A549 (cell line): ENCODE results near the gene ENTREP3.

Experiments
- CHD2 ChIP-seq: fragments of 150-350 bp; IDR thresholded peaks from 2 replicates; pipeline ENCODE4 v1.6.1; 2014; ENCODE audit warnings: low read length; ENCODE audit not compliant: partially characterized antibody
- HMGXB4 ChIP-seq: fragments of 250-450 bp; sonication (Bioruptor Pico); IDR thresholded peaks from 2 replicates; pipeline ENCODE4 v1.5.0; 2021; ENCODE audit warnings: mild to moderate bottlenecking, moderate library complexity, borderline replicate concordance
- MAX ChIP-seq: IDR thresholded peaks from 2 replicates; pipeline ENCODE4 v1.6.1; 2012
- POLR2A ChIP-seq: IDR thresholded peaks from 2 replicates; pipeline ENCODE4 v1.6.1; 2012; ENCODE audit warnings: mild to moderate bottlenecking, low read length
- RCOR1 ChIP-seq: fragments of 150-350 bp; IDR thresholded peaks from 2 replicates; pipeline ENCODE4 v1.6.1; 2014; ENCODE audit warnings: antibody characterized with exemption, low read length, low read depth
- TF ChIP-seq, protein P1 (sequence below): fragments of >200 bp; sonication (Bioruptor Twin); formaldehyde crosslinking; IDR thresholded peaks from 3 replicates; pipeline ENCODE4 v1.5.1; 2016
- TF ChIP-seq, protein P2 (sequence below): fragments of 200-600 bp; sonication (generic); IDR thresholded peaks from 2 replicates; pipeline ENCODE4 v1.6.1; 2016; ENCODE audit warnings: antibody characterized with exemption, mild to moderate bottlenecking, moderate library complexity
- TF ChIP-seq, protein P3 (sequence below): fragments of >200 bp; sonication (Bioruptor Twin); formaldehyde crosslinking; IDR thresholded peaks from 3 replicates; pipeline ENCODE4 v1.6.1; 2016

DNA sequence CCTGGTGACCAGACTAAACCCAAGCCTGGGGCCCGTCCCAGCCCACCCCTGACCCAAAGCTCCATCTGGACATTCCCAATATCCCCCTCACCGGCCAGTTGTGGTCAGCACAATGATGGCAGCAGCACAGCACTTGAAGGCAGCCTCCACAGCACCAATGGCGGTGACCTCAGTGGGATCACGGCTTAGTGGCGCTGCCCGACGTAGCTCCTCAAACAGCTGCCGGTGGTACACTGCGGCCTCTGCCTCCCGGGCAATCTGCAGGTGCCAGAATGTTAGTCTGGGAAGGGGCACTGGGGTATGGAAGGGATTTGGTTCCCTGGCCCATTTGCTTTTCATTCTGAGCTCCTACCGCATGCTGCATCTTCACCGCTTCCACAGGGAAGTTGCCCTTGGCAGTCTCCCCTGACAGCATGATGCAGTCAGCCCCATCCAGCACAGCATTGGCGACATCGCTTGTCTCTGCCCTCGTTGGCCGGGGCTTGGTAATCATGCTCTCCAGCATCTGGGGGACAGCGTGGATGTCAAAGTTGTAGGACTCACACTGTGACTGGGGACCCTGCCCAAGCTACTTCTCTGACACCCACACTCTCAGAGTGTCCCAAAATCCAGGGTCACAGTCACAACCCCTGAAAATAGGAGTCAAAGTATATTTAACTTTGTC is 37.9 kb upstream of the ENTREP3 start:
- TF ChIP-seq, protein P1, sequence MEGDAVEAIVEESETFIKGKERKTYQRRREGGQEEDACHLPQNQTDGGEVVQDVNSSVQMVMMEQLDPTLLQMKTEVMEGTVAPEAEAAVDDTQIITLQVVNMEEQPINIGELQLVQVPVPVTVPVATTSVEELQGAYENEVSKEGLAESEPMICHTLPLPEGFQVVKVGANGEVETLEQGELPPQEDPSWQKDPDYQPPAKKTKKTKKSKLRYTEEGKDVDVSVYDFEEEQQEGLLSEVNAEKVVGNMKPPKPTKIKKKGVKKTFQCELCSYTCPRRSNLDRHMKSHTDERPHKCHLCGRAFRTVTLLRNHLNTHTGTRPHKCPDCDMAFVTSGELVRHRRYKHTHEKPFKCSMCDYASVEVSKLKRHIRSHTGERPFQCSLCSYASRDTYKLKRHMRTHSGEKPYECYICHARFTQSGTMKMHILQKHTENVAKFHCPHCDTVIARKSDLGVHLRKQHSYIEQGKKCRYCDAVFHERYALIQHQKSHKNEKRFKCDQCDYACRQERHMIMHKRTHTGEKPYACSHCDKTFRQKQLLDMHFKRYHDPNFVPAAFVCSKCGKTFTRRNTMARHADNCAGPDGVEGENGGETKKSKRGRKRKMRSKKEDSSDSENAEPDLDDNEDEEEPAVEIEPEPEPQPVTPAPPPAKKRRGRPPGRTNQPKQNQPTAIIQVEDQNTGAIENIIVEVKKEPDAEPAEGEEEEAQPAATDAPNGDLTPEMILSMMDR: no peak
- no peak for TF ChIP-seq RCOR1
- TF ChIP-seq, protein P2, sequence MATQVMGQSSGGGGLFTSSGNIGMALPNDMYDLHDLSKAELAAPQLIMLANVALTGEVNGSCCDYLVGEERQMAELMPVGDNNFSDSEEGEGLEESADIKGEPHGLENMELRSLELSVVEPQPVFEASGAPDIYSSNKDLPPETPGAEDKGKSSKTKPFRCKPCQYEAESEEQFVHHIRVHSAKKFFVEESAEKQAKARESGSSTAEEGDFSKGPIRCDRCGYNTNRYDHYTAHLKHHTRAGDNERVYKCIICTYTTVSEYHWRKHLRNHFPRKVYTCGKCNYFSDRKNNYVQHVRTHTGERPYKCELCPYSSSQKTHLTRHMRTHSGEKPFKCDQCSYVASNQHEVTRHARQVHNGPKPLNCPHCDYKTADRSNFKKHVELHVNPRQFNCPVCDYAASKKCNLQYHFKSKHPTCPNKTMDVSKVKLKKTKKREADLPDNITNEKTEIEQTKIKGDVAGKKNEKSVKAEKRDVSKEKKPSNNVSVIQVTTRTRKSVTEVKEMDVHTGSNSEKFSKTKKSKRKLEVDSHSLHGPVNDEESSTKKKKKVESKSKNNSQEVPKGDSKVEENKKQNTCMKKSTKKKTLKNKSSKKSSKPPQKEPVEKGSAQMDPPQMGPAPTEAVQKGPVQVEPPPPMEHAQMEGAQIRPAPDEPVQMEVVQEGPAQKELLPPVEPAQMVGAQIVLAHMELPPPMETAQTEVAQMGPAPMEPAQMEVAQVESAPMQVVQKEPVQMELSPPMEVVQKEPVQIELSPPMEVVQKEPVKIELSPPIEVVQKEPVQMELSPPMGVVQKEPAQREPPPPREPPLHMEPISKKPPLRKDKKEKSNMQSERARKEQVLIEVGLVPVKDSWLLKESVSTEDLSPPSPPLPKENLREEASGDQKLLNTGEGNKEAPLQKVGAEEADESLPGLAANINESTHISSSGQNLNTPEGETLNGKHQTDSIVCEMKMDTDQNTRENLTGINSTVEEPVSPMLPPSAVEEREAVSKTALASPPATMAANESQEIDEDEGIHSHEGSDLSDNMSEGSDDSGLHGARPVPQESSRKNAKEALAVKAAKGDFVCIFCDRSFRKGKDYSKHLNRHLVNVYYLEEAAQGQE: no peak
- no peak for TF ChIP-seq CHD2
- no peak for TF ChIP-seq HMGXB4 (CRISPR knock-in tag)
- TF ChIP-seq MAX: no peak
- no peak for TF ChIP-seq POLR2A
- TF ChIP-seq, protein P3, sequence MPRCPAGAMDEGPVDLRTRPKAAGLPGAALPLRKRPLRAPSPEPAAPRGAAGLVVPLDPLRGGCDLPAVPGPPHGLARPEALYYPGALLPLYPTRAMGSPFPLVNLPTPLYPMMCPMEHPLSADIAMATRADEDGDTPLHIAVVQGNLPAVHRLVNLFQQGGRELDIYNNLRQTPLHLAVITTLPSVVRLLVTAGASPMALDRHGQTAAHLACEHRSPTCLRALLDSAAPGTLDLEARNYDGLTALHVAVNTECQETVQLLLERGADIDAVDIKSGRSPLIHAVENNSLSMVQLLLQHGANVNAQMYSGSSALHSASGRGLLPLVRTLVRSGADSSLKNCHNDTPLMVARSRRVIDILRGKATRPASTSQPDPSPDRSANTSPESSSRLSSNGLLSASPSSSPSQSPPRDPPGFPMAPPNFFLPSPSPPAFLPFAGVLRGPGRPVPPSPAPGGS: no peak
